HG02885 (cell line): ENCODE measurements around the gene ZFP14.

Experiments
- ATAC-seq: cut with Tn5 transposase; IDR thresholded peaks from one replicate; pipeline ENCODE4 v1.9.1; 2021; ENCODE audit warnings: mild to moderate bottlenecking; ENCODE audit not compliant: unreplicated experiment, poor library complexity

Gene ZFP14

DNA sequence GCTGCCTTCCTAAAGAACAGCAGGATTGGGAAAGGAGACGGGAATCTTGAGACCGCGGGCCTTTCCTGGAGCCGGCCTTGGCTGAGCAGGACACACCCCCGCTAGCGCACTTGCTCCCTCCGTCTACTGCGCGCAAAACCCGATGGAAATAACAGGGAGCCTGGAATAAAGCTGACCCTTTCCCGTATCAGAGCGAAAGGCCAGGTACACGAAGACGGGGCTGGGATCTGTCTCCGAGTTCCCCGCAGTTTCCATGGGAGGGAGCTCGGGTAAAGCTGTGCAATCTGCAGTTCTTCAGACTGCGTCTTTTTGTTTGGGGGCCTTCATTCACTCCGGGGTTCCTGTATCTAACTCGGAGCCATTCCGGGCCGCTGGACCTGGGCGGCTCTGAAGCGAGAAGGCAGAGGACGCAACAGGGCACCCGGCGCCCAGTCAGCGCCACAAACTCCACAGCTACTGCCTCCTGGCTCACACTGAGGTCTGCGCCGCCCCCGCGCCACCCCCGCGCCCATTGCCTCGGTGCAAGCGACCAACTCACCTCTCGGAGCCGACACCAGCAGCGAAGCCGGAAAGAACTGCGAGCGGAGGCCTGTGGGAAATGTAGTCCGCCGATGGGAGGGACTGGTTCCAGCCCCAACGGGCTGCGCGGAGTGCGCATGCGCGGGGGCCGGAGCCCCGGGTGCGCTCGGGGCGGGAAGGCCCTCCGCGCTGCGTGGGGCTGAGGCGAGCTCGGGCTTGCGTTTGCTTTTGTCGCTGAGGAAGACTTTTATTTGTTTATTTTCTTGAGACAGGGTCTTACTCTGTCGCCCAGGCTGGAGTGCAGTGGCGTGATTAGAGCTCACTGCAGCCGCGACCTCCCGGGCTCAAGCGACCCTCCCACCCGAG lies at the start of gene ZFP14:
Gene ZFP14, minus strand, starts transcription at position 577 of the 885 bp plus-strand sequence. CDS start 11,309 bp downstream, outside the sequence.
- ATAC-seq: peak; percentile 98

DNA sequence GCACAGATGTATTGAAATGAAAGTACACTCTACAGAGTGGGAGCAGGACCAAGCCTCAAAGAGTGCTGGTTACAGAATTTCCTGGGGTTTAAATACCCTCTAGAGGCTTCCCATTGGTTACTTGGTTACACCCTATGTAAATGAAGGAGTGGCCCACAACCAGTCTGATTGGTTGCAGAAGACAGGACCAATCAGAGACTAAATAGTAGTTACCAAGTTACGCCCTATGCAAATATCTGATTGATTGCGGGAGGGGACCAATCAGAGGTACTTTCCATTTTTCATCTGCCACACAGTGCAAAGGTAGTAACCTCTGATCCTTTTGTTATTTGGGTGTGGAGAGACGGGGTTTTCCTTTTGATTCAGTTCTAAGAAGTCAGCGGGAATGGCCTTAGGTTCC lies 44.9 kb upstream of the ZFP14 start:
- no peak for ATAC-seq

DNA sequence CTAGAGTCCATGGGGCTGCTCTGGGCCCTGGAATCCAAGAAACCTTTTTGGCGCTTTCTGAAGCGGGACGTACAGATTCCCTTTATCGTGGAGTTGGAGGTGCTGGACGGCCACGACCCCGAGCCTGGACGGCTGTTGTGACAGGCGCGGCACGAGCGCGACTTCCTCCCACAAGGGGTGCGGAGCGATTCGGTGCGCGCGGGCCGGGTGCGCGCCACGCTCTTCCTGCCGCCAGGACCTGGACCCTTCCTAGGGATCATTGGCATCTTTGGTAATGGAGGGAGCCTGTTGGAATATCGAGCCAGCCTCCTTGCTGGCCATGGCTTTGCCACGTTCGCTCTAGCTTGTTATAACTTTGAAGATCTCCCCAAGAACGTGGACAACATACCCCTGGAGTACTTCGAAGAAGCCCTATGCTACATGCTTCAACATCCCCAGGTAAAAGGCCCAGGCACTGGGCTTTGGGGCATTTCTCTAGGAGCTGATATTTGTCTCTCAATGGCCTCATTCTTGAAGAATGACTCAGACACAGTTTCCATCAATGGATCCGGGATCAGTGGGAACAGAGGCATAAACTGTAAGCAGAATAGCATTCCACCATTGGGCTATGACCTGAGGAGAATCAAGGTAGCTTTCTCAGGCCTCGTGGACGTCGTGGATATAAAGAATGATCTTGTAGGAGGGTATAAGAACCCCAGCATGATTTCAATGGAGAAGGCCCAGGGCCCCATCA lies 42.9 kb upstream of the ZFP14 start:
- ATAC-seq: no peak

DNA sequence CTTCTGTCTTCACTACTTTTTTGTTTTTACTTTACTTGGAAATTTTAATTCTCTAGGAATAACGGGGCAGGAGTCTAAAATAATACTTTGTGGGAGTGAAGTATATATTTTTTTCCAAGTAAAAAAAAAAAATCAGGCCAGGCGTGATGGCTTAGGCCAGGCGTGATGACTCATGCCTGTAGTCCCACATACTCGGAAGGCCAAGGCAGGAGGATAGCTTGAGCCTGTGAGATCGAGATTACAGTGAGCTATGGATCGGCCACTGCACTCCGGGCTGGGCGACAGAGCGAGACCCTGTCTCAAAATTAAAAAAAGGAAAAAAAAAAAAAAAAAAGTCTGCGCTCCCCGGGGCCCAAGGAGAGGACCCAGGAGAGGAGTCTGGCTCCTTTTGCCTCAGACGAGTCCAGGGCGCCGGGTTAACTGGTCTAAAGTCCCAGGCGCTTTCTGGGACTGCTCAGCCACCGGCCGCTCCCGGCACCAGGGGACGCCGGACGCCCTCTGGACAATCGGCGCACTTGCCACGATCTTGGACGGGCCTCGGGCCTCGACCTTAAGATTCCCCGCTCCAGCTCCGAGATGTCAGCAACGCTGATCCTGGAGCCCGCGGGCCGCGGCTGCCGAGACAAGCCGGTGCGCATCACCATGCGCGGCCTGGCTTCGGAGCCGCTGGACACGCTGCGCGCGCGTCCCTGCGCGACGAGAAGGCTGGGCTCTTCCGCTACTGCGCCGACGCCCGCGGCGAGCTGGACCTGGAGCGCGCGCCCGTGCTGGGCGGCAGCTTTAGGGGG lies 42.2 kb upstream of the ZFP14 start:
- ATAC-seq: no peak

- peak; percentile 71 for ATAC-seq
Measured at GRCh38 chr19:36418287-36419001, 39.4 kb upstream of the ZFP14 start, which contains the start of gene ZFP82. Gene ZFP82, minus strand, starts transcription at chr19:36418644. Its CDS starts 8,855 bp downstream, at chr19:36409789.

- ATAC-seq: no peak
Measured at GRCh38 chr19:36417752-36418286, 38.8 kb upstream of the ZFP14 start.

- no peak for ATAC-seq
Measured at GRCh38 chr19:36409841-36410240, 30.8 kb upstream of the ZFP14 start.

DNA sequence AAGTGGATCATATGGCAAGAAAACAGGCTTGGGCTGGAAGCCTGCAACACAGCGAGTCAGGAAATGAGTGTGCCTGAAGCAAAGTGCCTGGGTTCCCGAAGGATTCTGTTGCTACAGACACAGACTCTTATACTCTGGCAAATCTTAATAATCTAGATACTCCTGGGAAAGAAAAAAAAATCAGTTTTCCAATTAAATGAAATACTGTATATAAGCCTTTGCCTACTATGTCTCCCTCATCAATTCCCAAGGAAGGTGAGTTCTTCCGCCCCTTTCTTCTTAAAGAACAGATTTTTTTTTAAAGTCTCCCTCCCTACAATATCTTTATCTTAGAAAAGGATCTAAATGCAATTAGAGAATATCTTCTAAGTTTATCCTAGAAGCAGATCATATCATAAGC lies 29.1 kb upstream of the ZFP14 start:
- ATAC-seq: no peak

DNA sequence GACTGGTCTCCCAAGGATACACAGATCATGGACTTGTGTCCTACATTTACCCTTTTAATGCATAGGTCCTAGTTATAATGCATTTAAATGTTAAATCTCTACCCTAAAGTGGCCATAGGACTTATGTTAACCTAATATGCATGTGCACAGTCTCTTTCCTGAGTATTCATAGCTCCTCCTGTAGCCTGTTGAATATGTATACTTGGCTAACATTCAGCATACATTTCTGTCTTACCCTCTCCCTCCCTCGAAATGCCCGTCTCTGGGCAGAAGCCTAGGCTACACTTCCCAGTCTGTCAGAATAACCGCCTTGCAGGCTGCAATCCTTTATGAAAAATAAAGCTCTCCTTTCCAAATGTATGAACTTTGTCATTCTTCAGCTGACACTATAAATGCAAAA lies 25.5 kb upstream of the ZFP14 start:
- ATAC-seq: no peak

DNA sequence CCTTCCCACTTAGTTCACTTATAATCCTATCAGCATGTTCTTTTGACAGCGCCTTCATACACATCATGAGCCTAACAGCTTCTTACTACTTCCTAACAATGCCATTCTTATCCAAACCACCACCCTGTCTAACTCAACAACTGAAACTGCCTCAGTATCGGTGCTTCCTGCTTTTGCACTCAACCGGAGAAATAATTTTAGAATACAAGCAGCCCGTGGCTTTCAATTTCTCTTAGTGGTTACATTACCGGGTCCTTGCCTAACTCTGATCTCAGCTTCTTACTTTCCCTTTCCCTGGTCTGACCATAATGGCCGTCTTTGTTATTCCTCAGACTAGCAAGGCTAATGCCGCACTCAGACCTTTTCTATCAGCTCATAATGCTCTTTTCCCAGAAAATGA lies 22.5 kb upstream of the ZFP14 start:
- ATAC-seq: no peak

DNA sequence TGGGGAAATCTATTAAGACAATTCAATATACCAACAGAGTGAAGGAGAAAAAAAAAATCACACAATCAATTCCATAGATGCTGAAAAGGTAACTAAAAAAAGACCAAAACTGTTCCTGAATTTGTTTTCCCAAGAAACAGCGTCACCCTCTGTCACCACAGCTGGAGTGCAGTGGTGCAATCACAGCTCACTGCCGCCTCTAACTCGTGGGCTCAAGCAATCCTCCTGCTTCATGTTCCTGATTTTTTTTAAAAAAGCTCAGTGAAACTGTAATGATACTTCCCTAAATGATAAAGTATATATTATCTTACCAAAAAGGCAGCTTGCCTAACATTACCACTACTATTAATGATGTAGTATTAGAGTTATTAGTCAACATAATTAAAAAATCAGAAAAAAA lies 19.6 kb upstream of the ZFP14 start:
- ATAC-seq: no peak

GRCh38 chr19:36392916-36393673 lies 14.1 kb upstream of the ZFP14 start:
- ATAC-seq: no peak

DNA sequence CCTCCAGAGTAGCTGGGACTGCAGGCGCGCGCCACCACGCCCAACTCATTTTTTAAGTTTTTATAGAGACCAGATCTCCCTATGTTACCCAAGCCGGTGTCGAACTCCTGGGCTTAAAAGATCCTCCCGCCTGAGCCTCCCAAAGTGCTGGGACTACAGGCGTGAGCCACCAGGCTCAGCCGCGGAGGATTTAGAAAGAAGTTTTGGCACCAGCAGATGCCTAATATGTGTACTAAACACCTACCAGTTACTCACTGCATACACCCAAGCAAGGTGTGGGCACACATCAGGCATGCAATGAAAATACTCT lies 464 bp upstream of the ZFP14 start:
- no peak for ATAC-seq

DNA sequence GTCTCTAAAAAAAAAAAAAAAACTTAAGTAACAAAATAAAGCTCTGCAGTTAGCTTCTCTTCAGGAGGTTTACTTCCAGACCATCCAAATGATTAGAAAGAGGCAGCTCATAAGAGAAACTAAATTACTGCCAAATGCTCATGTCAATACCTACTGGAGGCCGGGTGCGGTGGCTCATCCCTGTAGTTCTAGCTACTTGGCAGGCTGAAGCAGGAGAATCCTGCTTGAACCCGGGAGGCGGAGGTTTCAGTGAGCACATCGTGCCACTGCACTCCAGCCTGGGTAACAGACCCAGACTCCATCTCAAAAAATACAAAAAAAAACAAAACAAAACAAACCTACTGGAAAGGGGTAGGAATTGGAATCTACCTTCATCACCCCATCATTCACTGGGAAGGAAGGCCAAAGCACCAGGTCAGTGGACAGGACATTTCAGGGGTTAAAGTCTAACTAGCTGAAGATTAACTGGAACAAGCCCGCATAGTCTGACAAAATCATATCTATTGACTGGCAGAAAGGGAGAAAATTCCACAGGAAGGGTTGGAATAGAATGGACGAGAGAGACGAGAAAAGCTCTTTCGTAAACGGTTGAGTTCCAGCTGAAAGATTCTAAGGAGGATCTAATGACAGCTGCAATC lies 1.3 kb downstream of the ZFP14 start:
- ATAC-seq: no peak

GRCh38 chr19:36373638-36374156 lies 5.3 kb downstream of the ZFP14 start:
- no peak for ATAC-seq

DNA sequence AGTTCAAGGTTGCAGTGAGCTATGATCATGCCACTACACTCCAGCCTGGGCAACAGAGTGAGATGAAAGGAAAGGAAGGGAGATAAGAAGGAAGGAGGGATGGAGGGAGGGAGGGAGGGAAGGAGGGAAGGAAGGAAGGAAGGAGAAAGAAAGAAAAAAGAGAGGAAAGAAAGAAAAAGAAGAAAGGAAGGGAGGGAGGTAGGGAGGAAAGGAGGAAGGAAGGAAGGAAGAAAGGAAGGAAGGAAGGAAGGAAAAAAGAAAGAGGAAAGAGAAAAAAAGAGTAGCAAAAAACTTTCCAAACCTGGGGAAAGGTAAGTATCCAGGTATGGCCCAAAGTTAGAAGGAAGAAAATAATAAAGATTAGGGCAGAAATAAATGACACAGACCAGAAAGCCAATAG lies 7.1 kb downstream of the ZFP14 start:
- no peak for ATAC-seq

- no peak for ATAC-seq
Measured at GRCh38 chr19:36363845-36364244, 15.2 kb downstream of the ZFP14 start.

DNA sequence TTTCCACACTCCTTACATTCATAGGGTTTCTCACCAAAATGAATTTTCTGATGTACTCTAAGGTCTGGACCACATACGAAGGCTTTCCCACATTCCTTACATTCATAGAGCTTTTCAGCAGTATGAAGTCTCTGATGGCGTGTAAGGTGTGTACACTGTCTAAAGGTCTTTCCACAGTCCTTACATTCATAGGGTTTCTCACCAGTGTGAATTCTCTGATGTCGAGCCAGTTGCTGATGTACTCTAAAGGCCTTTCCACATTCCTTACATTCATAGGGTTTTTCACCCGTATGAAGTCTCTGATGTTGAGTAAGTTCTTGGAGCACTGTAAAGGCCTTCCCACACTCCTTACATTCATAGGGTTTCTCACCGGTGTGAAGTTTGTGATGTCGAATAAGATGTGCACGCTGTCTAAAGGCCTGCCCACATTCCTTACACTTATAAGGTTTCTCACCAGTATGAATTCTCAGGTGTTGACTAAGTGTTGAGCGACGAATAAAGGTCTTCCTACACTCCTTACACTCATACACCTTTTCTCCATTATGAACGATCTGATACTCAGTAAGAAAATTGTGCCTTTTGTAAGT lies 38.1 kb downstream of the ZFP14 start:
- ATAC-seq: no peak
